Activated naive CD4-positive, alpha-beta T cell (primary cell): ENCODE measurements around the gene FTO.

ENCODE experiments used
- DNase-seq, 4 experiments: peaks; one replicate each; lab custom pipeline; 2025; lab: John Stamatoyannopoulos, UW

The FTO gene

DNA sequence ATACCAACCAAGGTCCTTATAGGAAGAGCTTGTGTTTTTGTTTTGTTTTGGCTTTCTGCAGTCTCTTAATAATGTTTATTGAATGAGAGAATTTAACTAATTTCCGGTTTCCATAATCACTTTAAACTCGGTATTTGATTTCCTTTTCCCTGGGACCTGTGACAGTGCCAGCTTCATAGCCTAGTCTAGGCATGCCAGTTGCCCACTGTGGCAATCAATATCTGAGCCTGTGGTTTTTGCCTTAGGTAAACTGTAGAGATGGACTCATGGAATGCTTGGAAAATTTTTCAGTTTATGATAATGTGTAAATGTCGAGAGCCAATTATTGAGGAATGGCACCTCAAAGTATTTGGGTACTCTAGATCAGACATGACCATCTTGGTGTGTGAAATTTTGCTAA, 78.2 kb downstream of the FTO start:
- DNase-seq, result no peak

DNA sequence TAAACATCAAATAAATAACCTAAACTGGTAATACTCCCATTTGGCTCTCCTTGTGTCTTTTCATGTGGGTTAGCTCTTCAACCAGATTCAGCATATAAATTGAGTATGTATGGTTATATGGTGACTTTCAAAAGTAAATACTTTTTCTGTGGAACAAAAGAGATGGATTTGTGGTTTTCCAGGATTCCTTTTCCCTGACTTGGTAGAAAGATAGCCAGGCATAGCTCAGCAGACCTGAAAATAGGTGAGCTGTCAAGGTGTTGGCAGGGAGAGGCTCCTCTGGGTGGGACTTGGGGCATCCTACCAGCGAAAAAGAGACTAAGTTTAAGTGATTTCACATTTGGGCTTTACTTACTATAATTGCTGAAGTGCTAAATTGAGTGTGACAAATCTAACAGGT, 80.3 kb downstream of the FTO start:
- DNase-seq, result no peak

DNA sequence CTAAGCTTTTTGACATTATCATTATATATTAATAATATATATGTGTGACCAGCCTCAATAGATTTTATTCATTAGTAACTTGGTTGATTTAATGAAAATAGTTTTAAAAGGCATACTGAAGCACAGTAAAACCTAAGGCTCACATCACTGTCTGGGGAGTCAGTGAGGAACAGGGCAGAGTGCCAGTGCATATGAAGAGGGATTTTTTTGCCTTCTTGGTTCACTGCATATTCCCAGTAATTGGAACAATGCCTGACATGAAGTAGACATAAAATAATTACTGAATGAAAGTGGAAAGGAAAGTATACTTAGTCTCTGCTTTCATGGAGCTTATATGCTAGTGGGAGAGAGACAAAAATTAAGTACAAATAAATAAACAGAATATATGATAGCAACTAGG, 81.1 kb downstream of the FTO start:
- DNase-seq, result no peak

DNA sequence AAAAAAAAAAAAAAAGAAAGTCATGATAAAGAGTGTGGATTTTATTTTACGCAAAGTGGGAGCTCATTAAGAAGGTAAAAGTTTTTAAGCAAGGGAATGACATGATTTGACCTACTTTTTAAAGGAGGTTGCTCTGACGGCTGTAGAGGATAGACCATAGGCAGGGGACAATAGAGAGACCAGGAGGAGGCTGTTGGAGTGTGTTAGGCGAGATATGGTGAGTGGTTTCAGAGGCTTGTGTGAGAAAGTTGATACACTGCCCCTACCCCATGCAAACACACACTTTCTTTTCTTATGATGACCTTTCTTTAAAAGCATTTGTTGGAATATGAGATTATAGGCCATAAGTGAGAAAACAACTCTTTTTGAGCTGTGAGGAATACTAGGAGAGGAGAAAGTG, 82.0 kb downstream of the FTO start:
- DNase-seq, result no peak

DNA sequence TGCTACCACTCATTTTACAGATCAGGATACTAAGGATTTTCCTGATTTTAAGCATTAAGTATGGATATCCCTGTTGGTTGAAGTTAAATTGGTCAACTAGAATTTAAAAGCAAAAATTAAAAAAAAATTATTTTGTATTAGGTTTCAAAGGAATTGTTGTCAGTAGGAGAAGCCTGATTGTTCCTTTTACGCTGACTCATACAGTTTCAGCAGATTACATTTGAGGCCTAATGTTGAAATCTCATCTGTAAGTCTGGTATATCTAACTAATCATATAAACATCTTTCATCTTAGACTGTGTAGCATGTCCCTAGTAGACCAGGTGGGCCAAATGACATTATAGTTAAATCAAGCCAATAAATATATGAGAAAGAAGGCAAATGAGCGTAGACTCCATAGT, 83.5 kb downstream of the FTO start:
- no peak for DNase-seq

DNA sequence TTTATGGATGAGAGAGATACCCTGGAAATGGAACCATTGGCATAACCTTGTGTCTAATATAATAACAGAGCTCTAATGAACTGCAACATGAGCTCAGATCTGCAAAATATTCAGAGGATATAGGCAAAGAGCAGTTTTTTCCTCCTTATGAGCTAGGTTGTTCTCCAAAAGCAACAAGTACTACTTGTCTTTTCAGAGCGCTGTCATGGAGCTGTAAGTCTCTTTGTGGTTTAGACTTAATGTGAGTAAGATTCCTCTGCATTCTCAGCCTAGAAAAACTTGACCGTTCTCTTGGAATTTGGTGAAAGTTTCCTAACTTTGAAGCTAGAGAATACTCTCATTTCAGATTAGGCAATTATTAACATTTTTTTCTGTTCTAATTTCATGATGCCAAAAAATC, 85.2 kb downstream of the FTO start:
- no peak for DNase-seq

DNA sequence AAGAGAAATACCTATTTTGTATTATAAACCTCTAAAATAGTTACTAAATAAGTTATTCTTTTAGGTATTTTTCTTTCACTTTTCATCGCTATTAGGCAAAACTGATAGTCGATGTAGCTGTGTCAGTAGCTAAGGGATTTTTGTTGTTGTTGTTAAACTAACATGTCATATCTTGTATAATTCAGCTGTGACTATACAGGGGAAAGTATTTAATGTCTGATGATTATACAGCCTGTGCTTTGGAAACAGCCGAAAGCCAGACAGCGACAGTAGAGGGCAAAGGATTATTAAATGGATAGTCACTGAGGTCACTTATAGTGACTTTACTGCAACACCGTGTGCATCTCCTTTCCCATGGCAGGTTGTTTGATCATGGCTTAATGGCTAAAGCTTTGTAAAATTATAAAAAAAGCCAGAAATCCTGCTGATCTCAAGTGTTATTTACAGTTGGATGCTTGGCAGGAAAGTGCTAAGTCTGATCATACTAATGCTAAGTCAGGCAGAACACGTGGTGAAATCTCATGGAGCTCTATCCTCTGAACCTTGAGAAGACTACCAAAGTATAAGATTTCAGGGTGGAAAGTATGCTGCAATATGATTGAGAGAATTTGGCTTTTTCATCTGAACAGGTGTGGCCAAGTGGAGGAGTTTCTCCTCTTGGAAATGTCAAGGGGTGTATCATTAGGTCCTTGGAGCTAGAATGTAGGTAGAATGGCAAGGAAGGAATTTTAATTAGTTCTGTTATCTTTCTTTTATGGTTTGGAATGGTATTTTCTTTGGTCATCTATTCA, 88.4 kb downstream of the FTO start:
- no peak for DNase-seq

DNA sequence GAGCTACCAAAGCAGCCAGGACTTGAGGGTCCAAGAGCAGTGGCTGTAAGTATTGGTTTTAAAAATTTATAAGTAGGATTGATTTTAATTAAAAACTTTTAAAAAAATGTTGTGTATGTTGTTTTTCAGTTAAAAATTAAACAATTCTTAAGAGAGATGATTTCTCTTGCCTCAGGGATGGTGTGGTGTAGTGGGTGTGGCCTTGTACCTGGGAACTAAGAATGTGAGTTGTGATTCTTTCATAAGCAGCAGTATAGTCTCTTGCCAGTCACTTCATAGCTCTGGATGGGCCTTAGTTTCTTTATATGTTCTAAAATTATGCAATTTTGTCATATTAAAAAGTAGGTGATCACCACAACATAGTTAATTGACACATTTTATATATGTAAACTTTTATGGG, 99.5 kb downstream of the FTO start:
- DNase-seq, result no peak

DNA sequence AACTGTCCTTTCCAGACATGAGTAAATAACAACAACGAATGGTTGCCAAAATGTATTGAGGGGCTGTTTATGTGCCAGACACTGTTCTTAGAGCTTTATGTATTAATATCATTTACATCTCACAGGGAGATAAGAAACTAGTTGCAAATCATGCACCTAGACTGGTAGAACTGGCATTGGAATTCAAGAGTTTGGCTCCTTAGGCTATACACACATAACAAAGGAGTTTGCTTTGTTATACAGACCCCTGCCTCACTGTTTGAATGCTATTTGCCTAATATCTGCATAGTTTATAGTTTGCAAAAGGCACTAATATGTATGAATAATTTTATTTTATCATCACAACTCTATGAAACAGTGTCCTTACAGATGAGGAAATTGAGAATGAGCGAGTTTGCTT, 100.0 kb downstream of the FTO start:
- DNase-seq, result no peak

DNA sequence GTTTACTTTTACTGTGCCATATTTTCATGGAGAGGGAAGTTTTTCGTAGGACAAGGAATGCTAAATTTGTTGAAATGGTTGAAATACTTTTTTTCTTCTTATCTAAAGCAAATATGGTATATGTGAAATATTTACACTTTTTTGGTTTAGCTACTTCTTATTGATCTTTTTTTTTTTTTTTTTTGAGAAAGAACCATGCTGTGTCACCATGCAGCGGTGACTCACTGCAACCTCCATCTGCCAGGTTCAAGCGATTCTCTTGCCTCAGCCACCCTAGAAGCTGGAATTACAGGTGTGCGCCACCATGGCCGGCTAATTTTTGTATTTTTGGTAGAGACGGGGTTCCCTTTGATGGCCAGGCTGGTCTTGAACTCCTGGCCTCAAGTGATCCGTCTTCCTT, 100.5 kb downstream of the FTO start:
- no peak for DNase-seq

DNA sequence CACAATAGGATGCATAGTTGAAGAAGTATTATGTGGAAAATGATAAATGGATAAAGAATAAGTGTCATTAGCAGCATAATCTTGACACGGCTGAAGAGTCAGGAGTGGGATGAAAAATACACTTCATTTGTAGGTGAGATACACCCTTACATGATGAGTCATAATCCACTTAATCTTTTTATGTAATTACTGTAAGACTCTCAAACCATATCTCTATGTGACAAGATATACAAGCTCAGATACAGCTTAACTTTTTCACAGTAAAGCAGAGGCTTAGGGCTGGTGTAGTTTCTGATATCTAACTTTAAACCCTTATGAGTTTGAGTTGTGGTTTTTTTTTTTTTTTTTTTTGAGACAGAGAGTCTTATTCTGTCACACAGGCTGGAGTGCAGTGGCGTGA, 101.2 kb downstream of the FTO start:
- DNase-seq, result no peak

DNA sequence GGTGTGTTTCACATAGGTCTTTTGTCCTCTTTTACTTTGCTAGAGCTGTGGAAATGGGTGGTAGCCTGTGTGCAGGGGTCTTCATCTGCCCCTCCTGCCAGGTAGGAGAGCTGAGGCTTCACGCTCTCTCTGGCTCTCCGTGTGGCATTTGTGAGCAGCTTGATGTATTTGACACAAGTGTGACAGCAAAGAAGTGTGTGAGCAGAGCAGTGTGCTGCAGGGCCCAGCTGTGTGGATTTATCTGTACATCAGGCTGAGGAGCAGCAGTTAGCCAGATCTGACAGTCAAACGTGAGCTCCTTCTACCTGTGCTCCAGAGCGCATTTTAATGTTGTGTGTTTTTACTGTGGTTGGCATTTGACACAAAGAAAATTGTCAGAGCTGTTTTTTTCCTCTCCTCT, 101.8 kb downstream of the FTO start:
- no peak for DNase-seq

DNA sequence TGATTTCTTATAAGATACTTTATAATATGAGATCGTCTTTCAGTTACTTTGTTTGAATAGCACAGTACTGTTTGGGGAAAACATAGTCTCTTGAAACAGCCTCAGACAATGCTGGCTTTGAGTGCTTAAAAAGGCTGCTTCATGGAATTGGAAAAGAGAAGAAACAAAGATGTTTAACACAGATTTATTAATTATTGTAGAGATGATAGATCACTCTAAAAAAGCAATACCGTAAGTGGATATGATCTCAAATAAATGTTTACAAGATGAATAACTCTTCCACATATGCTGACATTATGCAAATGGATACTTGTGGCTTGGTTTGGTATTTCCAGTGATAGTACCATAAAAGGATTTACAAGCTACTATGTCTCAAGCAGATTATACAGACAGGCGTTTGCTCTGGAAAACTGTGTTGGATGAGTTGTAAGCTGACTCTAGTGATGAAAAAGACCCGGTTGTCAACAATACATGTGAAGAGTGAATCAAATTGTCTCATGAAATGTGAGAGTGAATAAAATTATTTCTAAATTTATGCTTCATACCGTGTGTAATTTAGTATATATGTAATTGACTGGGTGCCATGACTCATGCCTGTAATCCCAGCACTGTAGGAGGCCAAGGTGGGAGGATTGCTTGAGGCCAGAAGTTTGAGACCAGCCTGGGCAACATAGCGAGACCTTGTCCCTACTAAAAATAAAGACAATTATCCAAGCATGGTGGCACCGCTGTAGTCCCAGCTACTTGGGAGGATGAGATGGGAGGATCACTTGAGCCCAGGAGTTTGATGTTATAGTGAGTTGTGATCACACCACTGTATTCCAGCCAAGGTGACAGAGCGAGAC, 105.4 kb downstream of the FTO start:
- DNase-seq, result no peak

DNA sequence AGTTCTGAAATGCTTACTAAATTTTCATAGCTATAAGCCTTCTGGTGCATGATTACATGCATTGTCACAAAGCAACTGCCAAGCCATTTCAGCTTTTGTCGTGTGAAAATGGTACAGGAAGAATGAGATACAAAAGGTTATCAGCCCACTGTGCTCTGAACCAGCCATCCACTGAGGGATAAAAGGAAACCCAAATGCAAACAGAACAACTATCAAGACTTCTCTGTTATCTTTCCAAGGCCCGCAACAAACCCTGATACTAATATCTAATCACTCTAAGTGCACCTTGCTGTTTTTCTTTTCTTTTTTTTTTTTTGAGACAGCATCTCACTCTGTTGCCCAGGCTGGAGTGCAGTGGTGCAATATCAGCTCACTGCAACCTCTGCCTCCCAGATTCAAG, 109.0 kb downstream of the FTO start:
- no peak for DNase-seq

DNA sequence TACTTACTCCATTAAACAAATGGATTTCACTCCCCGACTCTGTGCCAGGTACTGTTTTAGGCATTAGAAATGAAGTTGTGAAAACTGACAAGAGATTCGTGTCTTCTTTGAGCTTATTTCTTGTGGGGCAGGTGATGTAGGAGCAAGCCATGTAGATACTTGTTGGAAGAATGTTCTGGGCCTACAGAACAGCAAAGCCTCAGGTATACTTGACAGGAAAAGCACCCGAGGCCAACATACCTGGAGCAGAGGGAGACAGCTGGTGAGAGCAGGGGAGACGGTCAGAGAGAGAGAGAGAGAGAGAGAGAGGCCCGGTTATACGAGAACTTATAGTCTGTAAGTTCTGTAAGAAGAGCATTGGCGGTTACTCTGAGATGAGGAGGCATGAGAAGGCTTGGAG, 110.8 kb downstream of the FTO start:
- no peak for DNase-seq

DNA sequence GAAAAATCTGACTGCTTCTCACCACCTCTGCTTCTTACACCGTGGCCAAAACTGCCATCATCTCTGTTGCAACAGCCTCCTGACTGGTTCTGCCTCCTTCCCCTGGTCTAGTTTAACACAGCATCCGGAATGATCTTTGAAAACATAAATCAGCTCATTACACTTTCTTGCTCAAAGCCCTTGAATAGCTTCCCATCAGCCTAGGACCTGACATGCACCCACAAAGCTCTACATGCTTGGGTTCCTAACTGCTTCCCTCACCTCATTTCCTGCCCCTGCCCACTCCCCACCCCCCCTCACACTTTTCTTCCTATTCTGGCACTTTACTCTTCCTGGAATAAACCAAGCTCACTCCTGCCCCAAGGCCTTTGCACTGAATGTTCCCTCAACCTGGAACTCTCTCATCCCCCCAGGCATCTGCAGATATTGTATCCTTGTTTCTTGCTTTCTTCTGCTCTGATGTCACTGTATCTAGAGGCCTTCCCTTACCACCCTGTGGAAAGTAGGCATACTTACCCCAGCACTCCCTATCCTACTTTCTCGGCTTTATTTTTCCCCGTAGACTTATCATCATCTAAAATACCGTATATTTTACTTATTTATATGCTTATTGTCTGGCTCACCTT, 112.4 kb downstream of the FTO start:
- DNase-seq, result no peak

DNA sequence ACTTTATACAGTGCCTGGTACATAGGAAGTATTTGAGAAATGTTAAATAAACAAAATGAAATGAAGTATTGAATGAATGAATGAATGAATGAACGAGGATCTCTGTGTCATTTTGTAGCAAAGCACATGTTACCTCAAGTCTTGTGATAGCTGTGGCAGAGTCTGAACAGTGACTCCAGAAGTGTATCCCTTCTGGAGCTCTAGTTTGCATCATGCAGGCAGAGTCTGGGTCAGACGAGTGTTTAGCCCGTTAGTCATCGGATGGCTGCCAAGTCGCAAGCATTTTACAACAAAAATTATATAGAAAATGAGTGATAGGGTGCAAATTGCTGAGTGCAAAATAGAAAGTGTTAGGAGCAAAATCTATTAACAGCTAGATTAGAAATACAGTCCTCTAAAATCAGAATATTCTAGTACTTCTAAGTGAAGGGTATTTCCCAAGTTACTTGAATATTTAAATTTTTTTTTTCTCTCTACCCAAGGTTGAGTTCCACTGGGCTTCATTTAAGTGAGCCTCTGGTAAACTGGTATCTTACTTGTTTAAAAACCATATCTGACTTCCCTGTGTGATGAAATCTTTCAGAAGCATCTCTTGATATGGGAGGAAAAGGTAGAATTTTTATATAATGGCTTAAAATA, 113.3 kb downstream of the FTO start:
- no peak for DNase-seq

DNA sequence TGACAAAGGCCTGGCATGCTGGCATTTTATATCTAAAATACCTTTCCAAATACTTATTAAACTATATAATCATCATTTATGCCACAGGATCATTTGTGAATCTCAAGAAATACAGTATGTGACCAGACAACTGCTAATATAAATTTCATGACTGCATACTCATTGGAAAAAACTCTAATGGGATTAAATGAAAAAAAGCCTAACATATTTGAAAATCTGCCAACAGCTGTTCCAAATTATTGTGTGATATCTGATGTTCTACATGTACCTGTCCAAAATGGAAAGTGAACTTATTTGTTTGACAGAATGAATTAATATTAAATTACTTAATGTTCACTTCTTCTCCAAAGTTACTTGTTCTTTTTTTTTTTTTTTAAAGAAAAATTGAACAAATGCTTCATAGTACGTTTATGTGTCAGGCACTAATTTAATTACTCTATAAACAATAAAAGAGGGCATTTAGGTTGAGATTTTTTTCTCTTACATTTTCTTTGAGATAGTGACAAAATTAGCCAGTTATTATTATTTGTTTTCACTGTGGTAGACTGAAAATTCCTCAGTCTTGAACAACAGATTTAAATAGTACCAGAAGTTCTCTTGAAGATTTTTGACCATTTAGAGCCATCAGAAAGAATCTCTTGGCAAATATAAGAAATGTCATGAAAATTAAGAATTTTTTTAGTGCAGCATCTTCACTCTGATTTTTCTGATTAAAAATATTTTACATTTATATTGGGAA, 114.0 kb downstream of the FTO start:
- DNase-seq, result no peak

DNA sequence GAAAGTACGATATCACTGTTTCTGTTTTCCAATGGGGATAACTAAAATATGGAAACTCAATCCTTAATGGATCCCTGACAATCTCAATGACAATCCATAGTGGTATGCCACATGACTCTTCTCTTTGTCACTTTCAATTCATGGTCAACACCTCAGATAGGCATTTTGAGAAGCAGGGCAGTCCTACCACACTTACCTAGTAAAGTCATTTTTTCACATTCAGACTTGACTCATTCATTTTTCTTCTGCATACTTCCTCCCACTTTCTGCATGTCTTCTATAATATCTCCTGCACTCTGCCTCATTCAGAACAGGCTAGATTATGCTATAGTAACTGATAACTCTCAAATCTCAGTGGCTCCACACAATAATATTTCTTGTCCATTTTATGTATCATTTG, 117.5 kb downstream of the FTO start:
- DNase-seq, result no peak

DNA sequence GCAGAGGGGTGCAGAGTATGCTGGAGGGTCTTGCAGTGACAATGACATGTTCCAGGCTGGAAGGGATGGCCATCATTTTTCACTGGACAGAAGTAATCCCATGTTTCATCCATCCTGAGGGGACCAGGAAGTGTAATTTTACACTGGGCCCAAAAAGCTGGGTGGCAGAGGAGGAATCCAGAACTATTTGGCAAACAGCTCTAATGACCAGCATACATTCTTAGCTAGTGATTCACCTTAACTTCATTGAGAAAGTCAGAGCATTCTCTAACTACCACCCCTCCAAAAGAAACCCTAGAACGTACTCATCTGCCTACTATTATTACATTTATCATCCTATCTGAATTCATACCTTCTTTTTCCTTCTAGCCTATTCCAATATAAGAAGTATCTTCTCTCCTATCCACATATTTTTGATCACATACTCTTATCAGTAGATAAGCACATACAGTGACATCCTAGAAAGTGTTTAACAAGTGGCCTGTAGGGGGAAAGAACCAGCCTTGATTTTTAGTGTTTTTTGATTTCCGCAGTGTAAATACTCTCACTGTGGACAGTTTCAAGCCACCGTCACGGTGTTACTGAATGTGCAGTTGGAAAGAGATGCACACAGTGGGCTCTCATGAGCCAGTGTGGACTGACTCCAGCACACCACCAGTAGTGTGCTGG, 118.1 kb downstream of the FTO start:
- no peak for DNase-seq

DNA sequence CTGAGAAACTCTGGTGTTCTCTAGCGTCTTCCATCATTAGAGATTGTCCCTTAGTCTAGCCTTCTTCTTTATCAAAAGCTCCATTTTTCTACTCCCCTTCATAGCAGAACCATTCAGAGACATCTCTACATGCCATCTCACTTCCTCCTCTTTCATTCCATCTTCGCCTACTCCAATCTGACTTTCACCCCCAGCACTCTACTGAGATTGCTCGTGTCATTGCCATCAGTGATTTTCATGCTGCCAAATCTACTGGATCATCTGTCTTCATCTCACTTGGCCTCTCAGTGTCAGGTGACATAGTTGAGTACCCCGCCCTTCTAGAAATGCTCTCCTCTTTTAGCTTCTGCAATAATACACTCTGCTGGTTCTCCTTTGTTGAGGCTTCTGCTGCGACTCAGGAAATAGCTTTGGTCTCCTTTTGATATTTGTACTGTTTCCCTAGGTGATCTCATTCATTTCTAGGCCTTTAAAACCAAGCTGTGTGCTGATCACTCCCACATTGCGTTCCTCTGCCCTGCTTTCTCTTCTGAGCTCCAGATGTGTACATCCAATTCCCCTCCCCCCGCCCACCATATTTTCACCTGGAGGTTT, 119.1 kb downstream of the FTO start:
- no peak for DNase-seq
